Astrocyte of the cerebellum (primary cell): Measurements from ENCODE around the gene RCOR3.

Source experiments
- DNase-seq: peaks from one replicate; pipeline ENCODE4 v3.0.0-alpha.2; 2011; ENCODE audit warnings: low read depth
- H3K4me3 ChIP-seq: 2 replicates; pipeline ENCODE4 v1.5.1; 2011; ENCODE audit warnings: mild to moderate bottlenecking, low read depth, low read length, moderate library complexity
- in situ Hi-C: cut with HindIII; loops from 2 replicates; pipeline ENCODE4 v1.10.0; 2017; ENCODE audit warnings: low sequenced_read_pairs
- TF ChIP-seq, protein P1 (sequence below): IDR thresholded peaks from 2 replicates; pipeline ENCODE4 v1.5.1; 2012; ENCODE audit warnings: low read length, low read depth, moderate library complexity, mild to moderate bottlenecking; ENCODE audit errors: missing control alignments

Gene RCOR3

DNA sequence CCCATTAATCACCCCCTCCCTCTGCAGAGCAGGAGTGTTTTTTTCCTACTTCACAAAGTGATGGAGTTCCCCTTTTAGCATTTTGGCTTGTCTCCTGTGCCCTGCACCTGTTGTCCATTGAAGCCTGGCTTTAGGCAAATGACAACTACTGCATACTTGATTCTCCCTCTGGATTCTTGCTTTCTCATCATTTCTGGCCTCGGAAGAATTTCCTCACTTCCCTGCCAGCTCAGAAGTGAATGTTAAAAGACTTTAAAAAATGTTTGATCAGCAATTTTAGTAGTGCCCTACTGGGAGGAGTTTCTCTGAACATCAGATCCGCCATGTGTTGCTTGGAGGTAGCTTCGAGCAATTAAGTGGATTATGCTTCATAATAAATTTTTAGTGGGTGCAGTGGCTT lies 28.1 kb downstream of the RCOR3 start:
- TF ChIP-seq, protein P1, sequence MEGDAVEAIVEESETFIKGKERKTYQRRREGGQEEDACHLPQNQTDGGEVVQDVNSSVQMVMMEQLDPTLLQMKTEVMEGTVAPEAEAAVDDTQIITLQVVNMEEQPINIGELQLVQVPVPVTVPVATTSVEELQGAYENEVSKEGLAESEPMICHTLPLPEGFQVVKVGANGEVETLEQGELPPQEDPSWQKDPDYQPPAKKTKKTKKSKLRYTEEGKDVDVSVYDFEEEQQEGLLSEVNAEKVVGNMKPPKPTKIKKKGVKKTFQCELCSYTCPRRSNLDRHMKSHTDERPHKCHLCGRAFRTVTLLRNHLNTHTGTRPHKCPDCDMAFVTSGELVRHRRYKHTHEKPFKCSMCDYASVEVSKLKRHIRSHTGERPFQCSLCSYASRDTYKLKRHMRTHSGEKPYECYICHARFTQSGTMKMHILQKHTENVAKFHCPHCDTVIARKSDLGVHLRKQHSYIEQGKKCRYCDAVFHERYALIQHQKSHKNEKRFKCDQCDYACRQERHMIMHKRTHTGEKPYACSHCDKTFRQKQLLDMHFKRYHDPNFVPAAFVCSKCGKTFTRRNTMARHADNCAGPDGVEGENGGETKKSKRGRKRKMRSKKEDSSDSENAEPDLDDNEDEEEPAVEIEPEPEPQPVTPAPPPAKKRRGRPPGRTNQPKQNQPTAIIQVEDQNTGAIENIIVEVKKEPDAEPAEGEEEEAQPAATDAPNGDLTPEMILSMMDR, result no peak
- DNase-seq, result no peak
- no peak overlapping the region for H3K4me3 ChIP-seq
- in situ Hi-C loops, result no loop called here

DNA sequence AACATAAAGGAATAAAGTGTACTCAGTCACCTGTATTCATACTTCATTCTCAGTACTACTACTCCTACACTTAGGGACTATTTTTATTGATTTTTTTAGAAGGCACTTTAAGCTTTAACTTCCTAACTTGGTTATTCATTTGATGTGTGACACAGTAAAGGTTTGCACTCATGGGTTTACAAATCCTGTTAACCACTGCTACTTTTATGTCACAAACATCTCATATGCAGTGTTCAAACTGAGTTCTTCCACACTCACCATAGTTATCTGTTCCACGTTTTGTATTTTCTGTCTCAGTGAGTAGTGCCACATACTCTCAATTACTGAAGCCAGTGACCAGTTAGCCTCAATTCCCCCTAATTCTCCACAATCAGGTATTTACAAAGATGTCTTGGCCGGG lies 33.2 kb downstream of the RCOR3 start:
- in situ Hi-C loops, result no loop called here
- TF ChIP-seq, protein P1, result no peak
- H3K4me3 ChIP-seq, result no peak overlapping the region
- no peak for DNase-seq

DNA sequence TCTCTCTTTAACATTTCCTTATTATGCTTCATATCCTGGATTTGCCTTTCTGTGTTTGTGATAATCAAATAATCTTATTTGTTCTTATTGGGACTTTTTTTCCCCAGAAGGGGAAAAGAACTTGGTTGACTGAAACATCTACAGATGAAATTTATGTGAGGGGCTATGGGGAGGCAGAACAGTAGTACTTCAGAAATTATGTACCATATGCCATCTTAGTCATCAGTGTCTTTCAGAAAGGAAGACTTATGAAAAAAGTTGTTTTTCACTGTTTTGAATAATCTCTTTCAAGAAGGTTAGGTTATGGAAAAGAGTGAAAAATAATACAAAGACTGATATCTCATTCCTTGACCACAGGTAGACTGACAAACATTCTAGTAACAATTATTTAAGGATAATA lies 37.2 kb downstream of the RCOR3 start:
- TF ChIP-seq, protein P1, result no peak

DNA sequence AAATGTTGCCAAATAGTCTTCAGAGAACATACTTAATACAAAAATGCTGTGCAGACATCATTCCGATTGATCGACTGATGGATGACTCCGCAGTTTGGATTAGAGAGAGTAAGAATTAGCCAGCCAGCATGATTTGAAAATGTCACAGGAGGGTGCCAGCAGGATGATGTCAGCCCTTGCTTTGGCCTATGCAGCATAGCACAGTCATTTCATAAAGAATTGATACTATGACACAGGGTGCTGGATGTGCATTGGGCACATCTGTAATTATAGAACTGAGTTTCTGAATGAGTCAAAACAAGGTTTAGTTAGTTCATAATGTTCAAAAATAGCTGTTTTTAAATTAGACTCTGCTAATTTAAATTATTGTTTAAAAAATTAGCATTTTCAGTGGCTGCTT lies 45.9 kb downstream of the RCOR3 start:
- no peak for DNase-seq
- TF ChIP-seq, protein P1, result no peak
- no peak overlapping the region for H3K4me3 ChIP-seq
- in situ Hi-C loops, result no loop called here

More for the DNA sequence above, 37.2 kb downstream of the RCOR3 start:
- no peak for DNase-seq
- in situ Hi-C loops, result no loop called here
- H3K4me3 ChIP-seq, result no peak overlapping the region

DNA sequence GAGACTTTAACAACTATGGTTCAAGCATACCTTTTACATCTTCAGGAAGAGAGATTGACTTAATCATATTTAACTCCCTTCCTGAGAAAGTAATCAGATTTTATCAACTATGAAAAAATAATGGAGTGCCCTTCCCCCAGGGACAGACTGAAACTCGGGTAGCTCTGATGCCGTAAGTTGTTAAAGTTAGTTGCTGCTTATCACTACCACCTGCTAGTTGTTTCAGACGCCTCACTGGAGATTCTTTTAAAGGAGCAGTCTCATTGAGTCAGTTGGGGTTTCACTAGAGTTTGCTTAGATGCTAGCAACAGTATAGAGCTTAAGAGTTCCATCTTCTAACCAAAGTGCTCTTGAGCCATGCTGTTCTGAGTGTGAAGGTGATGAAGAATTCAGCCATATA lies 50.5 kb downstream of the RCOR3 start:
- in situ Hi-C loops, result no loop called here
- DNase-seq, result no peak
- TF ChIP-seq, protein P1, result no peak
- no peak overlapping the region for H3K4me3 ChIP-seq

DNA sequence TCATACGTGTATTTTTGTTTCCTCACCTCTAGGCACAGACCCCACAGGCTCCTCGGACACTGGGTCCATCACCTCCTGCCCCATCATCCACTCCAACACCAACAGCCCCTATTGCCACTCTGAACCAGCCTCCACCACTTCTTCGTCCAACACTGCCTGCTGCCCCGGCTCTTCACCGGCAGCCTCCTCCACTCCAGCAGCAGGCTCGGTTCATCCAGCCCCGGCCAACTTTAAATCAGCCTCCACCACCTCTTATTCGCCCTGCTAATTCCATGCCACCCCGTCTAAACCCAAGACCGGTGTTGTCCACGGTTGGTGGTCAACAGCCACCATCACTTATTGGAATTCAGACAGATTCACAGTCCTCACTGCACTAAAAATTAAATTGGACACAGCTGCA lies 54.2 kb downstream of the RCOR3 start:
- DNase-seq, result no peak
- TF ChIP-seq, protein P1, result no peak
- in situ Hi-C loops, result no loop called here
- no peak overlapping the region for H3K4me3 ChIP-seq
